ENCODE results near the gene GIPR.

Gene GIPR

DNA sequence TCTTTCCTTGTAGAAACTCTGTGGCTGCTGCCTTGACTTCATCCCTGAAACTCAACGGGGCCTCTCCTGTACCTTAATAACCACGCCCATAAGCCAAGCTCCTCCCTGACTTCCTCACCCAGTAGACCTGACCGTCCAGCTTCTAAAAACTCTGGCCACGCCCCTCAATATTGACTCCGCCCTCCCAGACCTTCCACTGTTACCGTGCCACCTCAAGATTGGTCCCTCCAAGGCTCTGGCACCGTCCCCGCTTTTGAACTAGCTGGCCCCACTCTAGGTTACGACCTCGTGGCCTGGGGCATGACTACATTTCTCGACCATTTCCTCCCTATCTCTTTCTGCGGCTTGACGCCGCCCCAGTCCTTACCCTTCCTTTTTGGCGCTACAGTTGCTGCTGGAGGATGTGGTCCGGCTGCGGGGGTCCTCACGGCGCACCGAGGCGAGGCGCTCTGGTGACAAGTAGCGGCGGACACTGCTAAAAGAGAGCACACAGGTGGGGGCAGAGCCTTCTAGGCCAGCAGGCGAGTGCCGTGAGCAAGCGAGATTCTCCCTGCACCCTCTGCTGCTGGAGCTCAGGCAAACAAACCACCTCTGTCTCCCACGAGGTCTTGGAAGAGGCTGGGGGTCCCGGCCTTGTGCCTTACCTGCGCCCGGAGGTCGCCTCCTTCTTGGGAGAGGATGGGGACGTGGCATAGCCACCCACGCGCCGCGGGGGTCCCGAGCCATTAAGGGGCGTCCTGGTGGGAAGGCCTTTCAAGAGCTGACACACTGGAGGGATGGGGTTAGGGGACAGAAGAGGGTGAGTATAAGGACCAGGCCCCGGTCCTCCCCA is 26.5 kb upstream of the GIPR start:
- peaks cover 10% of the 10 kb centered on the region for H3K4me1 ChIP-seq (ENCODE audit: insufficient read depth, insufficient read length)

DNA sequence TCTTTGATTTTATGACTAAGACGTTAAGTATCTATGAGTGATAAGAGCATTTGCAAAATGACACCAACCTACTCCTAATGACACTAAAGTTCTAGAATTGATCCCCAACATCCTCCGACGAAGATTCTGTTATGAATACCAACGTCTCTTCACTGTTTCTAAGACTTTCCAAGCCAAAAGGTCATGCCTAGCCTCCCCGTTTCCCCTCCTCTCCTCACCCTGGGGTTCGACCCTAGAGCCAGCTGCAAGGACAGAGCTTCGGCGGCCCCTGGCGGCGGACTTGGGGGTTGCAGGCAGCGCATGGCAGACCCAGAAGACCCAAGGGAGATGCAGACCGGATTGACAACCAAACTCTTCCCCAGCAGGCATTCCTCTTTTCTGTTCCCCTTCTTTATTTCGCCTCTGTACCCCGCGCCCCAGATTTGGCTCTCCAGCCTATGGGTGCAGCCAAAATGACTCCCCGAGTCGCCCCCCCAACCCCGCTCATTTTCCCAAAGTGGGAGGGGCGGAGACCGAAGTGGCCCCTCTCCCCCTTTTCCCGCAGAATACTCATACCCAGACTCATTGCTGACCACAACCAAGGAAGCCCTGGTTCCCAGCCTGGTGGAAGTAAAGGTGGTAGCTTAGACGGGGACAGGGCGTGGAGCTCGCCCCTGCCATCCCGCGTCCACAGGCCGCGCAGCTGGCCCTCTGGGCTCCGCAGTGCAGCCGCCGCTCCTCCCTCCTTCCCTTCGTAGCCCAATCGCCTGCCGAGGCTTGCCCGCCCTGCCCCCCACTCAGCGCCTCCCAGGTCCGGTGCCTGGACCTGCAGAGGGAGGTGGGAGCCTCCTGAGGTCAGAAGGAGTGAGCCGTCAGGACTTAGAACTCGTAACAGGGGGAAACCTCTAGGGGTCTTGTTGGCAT is 24.7 kb upstream of the GIPR start:
- Histone ChIP-seq H3K36me3 (ENCODE audit: insufficient read depth, insufficient read length, low read length) (no peaks in the 10 kb centered on the region), H3K4me1 (ENCODE audit: insufficient read depth, insufficient read length) (peaks cover 10% of the 10 kb centered on the region), H3K4me3 (ENCODE audit: insufficient read length, low read depth) (peak overlapping the region; percentile 65), H3K9ac (ENCODE audit: insufficient read length, low read depth) (peak overlapping the region; percentile 76), H3K27me3 (ENCODE audit: insufficient read depth, insufficient read length) (no peaks in the 10 kb centered on the region), H3K9me3 (ENCODE audit: insufficient read depth, low read length) (0 out of 2 replicates have a peak, but pooled peaks cover 4% of the 10 kb centered on the region)
- DNase-seq (ENCODE audit: low read depth, low spot score), result peak; percentile 74
- TF ChIP-seq ZNF274 (IDR thresholded peaks at IDR 0.05; ENCODE audit: low read depth, low read length) (no peak), YY1 (IDR thresholded peaks at IDR 0.05; ENCODE audit: insufficient read depth, insufficient read length) (no peak), SUZ12 (IDR thresholded peaks at IDR 0.05; ENCODE audit: extremely low read depth, insufficient read depth, insufficient read length) (no peak)

More for the DNA sequence above, 26.5 kb upstream of the GIPR start:
- H3K27me3 ChIP-seq (ENCODE audit: insufficient read depth, insufficient read length), result no peaks in the 10 kb centered on the region
- H3K9me3 ChIP-seq (ENCODE audit: insufficient read depth, low read length), result 0 out of 2 replicates have a peak, but pooled peaks cover 3% of the 10 kb centered on the region
- H3K4me3 ChIP-seq (ENCODE audit: insufficient read length, low read depth), result peak overlapping the region; percentile 28
- TF ChIP-seq YY1 (IDR thresholded peaks at IDR 0.05; ENCODE audit: insufficient read depth, insufficient read length) (no peak), SUZ12 (IDR thresholded peaks at IDR 0.05; ENCODE audit: extremely low read depth, insufficient read depth, insufficient read length) (no peak), ZNF274 (IDR thresholded peaks at IDR 0.05; ENCODE audit: low read depth, low read length) (no peak)
- H3K9ac ChIP-seq (ENCODE audit: insufficient read length, low read depth), result peak overlapping the region; percentile 70
- H3K36me3 ChIP-seq (ENCODE audit: insufficient read depth, insufficient read length, low read length), result no peaks in the 10 kb centered on the region
- no peak for DNase-seq (ENCODE audit: low read depth, low spot score)

DNA sequence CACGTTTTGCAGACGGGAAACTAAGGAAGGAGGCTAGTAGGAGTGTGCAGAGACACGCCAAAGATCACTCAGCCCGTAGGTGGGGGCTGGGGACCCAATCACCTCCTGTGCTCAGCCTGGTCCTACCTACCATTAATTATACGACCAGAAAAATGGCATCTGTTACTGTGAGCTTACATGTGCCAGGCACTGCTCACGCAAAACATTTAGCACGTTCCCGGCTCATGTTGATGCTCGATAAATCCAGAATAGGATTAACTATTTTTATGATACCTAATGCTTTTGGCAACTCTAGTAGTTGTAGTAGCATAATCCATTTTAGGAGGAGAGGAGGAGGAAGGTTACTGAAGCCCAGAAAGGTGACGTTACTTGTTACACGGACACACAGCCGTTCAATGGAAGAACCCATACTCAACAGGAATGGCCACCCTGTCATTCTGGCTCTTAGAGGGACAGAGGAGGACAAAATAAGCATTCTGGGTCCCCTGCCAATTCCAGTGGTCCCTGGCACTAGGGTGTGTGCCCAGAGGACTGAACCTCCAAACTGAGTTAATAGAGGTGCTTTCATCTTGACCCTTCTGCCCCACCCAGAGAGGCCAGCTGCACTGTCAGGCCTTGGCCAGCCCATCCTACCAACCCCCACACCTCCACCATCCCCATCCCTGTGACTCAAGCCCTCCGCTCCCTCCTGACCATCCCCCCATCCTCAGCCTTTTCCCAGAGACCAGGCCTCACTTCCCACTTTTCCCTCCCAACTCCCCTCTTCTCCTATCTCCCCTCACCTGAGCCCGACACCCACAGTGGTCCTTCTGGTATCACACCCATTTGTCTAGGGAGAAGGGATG is 23.9 kb upstream of the GIPR start:
- no peaks in the 10 kb centered on the region for H3K36me3 ChIP-seq (ENCODE audit: insufficient read depth, insufficient read length, low read length)
- DNase-seq (ENCODE audit: low read depth, low spot score), result no peak
- peak overlapping the region; percentile 53 for H3K9ac ChIP-seq (ENCODE audit: insufficient read length, low read depth)
- TF ChIP-seq ZNF274 (IDR thresholded peaks at IDR 0.05; ENCODE audit: low read depth, low read length) (no peak), SUZ12 (IDR thresholded peaks at IDR 0.05; ENCODE audit: extremely low read depth, insufficient read depth, insufficient read length) (no peak), YY1 (IDR thresholded peaks at IDR 0.05; ENCODE audit: insufficient read depth, insufficient read length) (no peak)
- H3K4me3 ChIP-seq (ENCODE audit: insufficient read length, low read depth), result no peak overlapping the region
- 0 out of 2 replicates have a peak, but pooled peaks cover 4% of the 10 kb centered on the region for H3K9me3 ChIP-seq (ENCODE audit: insufficient read depth, low read length)
- H3K27me3 ChIP-seq (ENCODE audit: insufficient read depth, insufficient read length), result no peaks in the 10 kb centered on the region
- H3K4me1 ChIP-seq (ENCODE audit: insufficient read depth, insufficient read length), result peaks cover 10% of the 10 kb centered on the region

DNA sequence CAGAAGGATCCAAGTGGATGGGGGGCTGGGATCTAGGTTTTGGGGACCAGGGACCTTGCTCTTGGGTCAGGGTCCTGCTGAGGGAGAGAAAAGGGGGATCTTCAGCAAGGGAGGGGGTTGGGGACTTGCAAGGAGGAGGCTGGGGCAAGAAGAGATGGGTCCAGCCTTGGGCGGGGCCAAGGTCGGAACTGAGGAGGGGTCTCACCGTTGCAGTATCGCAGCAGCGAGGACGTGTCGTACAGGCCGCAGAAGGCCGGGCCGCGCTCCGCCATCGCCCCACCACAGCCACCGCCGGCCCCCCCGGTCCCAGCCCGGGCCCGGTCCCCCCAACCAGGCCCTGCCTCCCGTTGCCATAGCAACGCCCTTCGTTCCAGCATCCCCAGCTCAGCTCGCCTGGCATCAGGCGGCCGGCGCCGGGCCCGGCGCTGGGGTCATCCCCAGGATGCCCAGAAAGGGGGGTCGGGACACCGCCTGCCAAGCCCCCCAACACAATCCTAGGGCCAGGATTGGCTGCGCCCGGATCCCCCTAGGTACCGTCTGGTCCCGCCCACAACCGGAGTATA is 22.9 kb upstream of the GIPR start:
- Histone ChIP-seq H3K9ac (ENCODE audit: insufficient read length, low read depth) (no peak overlapping the region), H3K27me3 (ENCODE audit: insufficient read depth, insufficient read length) (no peaks in the 10 kb centered on the region), H3K36me3 (ENCODE audit: insufficient read depth, insufficient read length, low read length) (no peaks in the 10 kb centered on the region), H3K4me1 (ENCODE audit: insufficient read depth, insufficient read length) (peaks cover 10% of the 10 kb centered on the region), H3K9me3 (ENCODE audit: insufficient read depth, low read length) (0 out of 2 replicates have a peak, but pooled peaks cover 4% of the 10 kb centered on the region), H3K4me3 (ENCODE audit: insufficient read length, low read depth) (no peak overlapping the region)
- DNase-seq (ENCODE audit: low read depth, low spot score), result no peak
- no peak for TF ChIP-seq YY1 (IDR thresholded peaks at IDR 0.05; ENCODE audit: insufficient read depth, insufficient read length)
- TF ChIP-seq SUZ12 (IDR thresholded peaks at IDR 0.05; ENCODE audit: extremely low read depth, insufficient read depth, insufficient read length), result no peak
- TF ChIP-seq ZNF274 (IDR thresholded peaks at IDR 0.05; ENCODE audit: low read depth, low read length), result no peak

DNA sequence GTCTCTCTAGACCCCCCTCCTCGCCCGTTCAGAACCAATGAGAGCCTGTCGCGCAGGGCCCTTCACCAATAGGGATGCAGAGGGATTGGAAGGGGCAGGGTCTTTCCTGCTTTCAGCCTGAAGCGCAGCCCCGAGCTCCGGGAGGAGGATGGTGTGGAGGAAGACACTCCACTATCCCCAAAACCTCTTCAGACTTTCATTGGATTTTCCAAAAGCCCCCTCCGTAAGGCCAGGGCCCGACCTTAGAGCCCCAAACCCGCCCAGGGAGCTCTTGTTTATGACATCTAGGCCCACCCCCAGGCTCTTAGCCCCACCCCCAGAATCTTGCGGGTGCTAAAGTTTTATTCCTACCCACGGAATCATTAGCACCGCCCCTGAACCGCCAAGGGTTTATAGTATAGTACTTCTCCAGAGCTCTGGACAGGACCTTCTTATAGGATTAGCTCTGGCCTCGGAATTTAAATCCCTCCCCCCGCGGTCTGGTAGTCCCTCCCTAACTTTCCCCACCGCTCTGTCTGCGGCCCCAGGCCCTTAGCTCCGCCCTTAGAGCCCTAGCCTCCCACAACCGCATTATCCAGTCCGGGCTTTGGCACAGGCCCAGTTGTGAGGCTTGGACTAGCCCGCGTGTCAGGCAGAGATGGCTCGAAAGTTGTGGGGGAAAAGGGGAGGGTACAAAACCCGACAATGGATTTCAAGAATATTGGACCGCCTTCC is 22.2 kb upstream of the GIPR start:
- H3K36me3 ChIP-seq (ENCODE audit: insufficient read depth, insufficient read length, low read length), result no peaks in the 10 kb centered on the region
- DNase-seq (ENCODE audit: low read depth, low spot score), result no peak
- H3K4me1 ChIP-seq (ENCODE audit: insufficient read depth, insufficient read length), result peaks cover 10% of the 10 kb centered on the region
- H3K4me3 ChIP-seq (ENCODE audit: insufficient read length, low read depth), result no peak overlapping the region
- TF ChIP-seq ZNF274 (IDR thresholded peaks at IDR 0.05; ENCODE audit: low read depth, low read length) (no peak), YY1 (IDR thresholded peaks at IDR 0.05; ENCODE audit: insufficient read depth, insufficient read length) (no peak), SUZ12 (IDR thresholded peaks at IDR 0.05; ENCODE audit: extremely low read depth, insufficient read depth, insufficient read length) (no peak)
- H3K9me3 ChIP-seq (ENCODE audit: insufficient read depth, low read length), result 0 out of 2 replicates have a peak, but pooled peaks cover 4% of the 10 kb centered on the region
- H3K27me3 ChIP-seq (ENCODE audit: insufficient read depth, insufficient read length), result no peaks in the 10 kb centered on the region
- H3K9ac ChIP-seq (ENCODE audit: insufficient read length, low read depth), result no peak overlapping the region

DNA sequence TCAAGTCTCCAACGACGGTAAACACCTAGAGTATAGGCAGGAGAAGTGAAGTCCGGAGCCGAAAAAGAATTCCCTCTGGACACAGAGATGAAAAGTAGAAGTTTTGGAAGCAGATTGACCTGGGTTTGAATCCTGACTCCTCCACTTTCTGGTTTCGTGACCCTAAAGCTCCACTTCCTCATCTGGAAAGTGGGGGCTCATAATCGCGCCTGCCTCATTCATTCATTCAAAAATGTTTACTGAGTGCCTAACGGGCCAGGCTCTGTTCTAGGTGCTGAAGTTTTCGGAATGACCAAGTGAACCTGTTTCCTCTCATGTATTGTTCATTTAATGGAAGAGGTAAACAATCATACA is 21.7 kb upstream of the GIPR start:
- Histone ChIP-seq H3K4me1 (ENCODE audit: insufficient read depth, insufficient read length) (peaks cover 10% of the 10 kb centered on the region), H3K9ac (ENCODE audit: insufficient read length, low read depth) (no peak overlapping the region), H3K36me3 (ENCODE audit: insufficient read depth, insufficient read length, low read length) (no peaks in the 10 kb centered on the region), H3K9me3 (ENCODE audit: insufficient read depth, low read length) (0 out of 2 replicates have a peak, but pooled peaks cover 4% of the 10 kb centered on the region), H3K4me3 (ENCODE audit: insufficient read length, low read depth) (no peak overlapping the region), H3K27me3 (ENCODE audit: insufficient read depth, insufficient read length) (no peaks in the 10 kb centered on the region)
- TF ChIP-seq YY1 (IDR thresholded peaks at IDR 0.05; ENCODE audit: insufficient read depth, insufficient read length), result no peak
- no peak for TF ChIP-seq ZNF274 (IDR thresholded peaks at IDR 0.05; ENCODE audit: low read depth, low read length)
- no peak for TF ChIP-seq SUZ12 (IDR thresholded peaks at IDR 0.05; ENCODE audit: extremely low read depth, insufficient read depth, insufficient read length)
- DNase-seq (ENCODE audit: low read depth, low spot score), result no peak
